ENCODE data around the gene DSG3.

The DSG3 gene

GRCh38 chr18:31447530-31448191 lies at the start of gene DSG3:
Gene DSG3 (plus strand): TSS chr18:31447741. CDS start chr18:31447878, 137 bp downstream.
- DNase-seq: no peak

GRCh38 chr18:31398191-31398590 lies 49.4 kb upstream of the DSG3 start:
- no peak for DNase-seq

GRCh38 chr18:31399306-31400032 lies 48.1 kb upstream of the DSG3 start:
- no peak for DNase-seq

GRCh38 chr18:31401156-31402025 lies 46.1 kb upstream of the DSG3 start:
- no peak for DNase-seq

GRCh38 chr18:31402026-31402373 lies 45.5 kb upstream of the DSG3 start:
- no peak for DNase-seq

GRCh38 chr18:31403409-31403808 lies 44.1 kb upstream of the DSG3 start:
- DNase-seq: no peak

GRCh38 chr18:31407649-31408048 lies 39.9 kb upstream of the DSG3 start:
- DNase-seq: no peak

GRCh38 chr18:31409276-31409675 lies 38.3 kb upstream of the DSG3 start:
- no peak for DNase-seq

GRCh38 chr18:31410716-31411483 lies 36.6 kb upstream of the DSG3 start:
- DNase-seq: no peak

- no peak for DNase-seq
Observed at GRCh38 chr18:31413137-31413536, 34.4 kb upstream of the DSG3 start.

GRCh38 chr18:31417850-31418249 lies 29.7 kb upstream of the DSG3 start:
- DNase-seq: no peak

GRCh38 chr18:31419457-31419932 lies 28.0 kb upstream of the DSG3 start:
- no peak for DNase-seq

- DNase-seq: no peak
Observed at GRCh38 chr18:31420032-31420431, 27.5 kb upstream of the DSG3 start.

- no peak for DNase-seq
Observed at GRCh38 chr18:31420524-31420923, 27.0 kb upstream of the DSG3 start.

- no peak for DNase-seq
Observed at GRCh38 chr18:31424383-31424988, 23.1 kb upstream of the DSG3 start.

GRCh38 chr18:31426021-31426420 lies 21.5 kb upstream of the DSG3 start:
- no peak for DNase-seq

- DNase-seq: no peak
Observed at GRCh38 chr18:31426871-31427406, 20.6 kb upstream of the DSG3 start.

GRCh38 chr18:31428211-31428610 lies 19.3 kb upstream of the DSG3 start:
- DNase-seq: no peak

- DNase-seq: no peak
Observed at GRCh38 chr18:31429623-31430022, 17.9 kb upstream of the DSG3 start.

GRCh38 chr18:31430072-31430471 lies 17.5 kb upstream of the DSG3 start:
- no peak for DNase-seq

- no peak for DNase-seq
Observed at GRCh38 chr18:31430554-31430953, 17.0 kb upstream of the DSG3 start.

- no peak for DNase-seq
Observed at GRCh38 chr18:31432316-31432715, 15.2 kb upstream of the DSG3 start.
